GM19438 (cell line): ENCODE data around the gene THSD4.
"Not testable (repeated sequence)": the region's sequence is repeated elsewhere in the genome, so short reads cannot be mapped to it uniquely, and the experiment has no call there.

Experiments
- ATAC-seq: cut with Tn5 transposase; IDR thresholded peaks from one replicate; pipeline ENCODE4 v1.9.1; 2021; ENCODE audit warnings: low read depth; ENCODE audit not compliant: unreplicated experiment

THSD4 gene

GRCh38 chr15:71392861-71393283, 277.6 kb downstream of the THSD4 start:
- ATAC-seq = no peak

- no peak for ATAC-seq
These were observed 278.1 kb downstream of the THSD4 start for GRCh38 chr15:71393383-71393782.

DNA sequence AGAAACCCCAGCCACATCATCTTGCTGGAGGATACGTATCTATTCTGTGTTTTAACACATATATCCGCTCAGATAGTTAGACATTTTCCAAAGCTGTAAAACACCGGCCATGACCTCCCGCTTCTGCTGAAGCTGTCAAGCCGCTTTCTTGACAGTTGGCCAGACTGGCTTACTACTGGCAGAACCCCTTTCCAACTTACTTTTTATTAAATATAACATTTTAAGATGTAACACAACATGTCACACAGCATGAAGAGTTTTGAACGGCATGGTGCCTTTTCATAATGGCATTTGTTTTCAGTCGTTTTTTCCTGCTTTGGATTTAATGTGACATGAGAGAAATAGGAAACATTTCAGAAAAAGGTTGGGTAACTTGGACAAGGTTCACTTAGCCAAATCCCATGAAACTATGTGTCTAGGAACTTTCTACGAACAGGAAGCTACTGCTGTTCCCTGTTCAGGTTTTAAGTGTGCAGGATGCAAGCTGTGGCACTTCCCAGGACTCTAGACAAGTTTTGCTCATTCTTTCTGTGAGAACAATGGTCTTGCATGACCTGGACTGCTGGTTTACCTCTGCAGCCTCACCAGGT, 281.4 kb downstream of the THSD4 start:
- no peak for ATAC-seq

DNA sequence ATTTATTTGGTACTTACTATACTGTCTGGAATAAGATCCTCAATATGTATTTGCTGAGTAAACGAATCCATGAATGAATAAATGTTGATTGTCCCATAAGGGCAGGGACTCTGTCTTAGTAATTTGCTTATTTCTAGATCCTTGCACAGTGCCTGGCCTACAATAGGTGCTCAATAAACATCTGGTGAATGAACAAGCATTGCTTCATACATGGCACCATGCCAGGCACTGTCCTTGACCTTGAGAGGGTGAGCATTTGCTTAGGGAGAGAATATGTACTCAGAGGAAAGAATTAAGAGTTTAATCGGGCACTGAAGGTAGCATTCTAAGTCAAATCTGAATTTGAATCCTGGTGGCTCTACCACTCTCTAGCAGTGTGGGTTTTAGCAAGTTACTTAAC, 282.1 kb downstream of the THSD4 start:
- ATAC-seq = no peak

- ATAC-seq = no peak
These were observed 285.0 kb downstream of the THSD4 start for GRCh38 chr15:71400294-71400693.

GRCh38 chr15:71401728-71402127, 286.5 kb downstream of the THSD4 start:
- ATAC-seq = not testable (repeated sequence)

DNA sequence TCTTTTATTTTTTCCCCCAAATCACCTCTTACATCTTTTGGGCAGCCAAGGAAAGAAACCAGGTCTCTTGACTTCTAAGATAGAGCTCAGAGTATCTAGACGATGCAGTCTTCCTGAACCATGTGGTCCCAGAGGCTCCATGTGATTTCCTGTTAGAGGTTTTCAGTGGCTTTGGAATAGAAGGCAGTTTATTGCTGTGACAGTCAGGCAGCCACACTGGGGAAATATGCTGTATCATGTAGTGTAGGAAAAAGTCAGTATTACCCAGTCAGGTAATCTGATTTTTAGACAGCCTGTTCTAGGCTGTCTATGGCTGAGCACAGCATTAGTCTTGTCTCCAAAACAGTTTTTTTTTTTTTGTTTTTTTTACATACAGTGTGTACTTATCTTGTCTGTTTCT, 294.3 kb downstream of the THSD4 start:
- no peak for ATAC-seq

- ATAC-seq = no peak
These were observed 295.1 kb downstream of the THSD4 start for GRCh38 chr15:71410347-71410746.

GRCh38 chr15:71411538-71412482, 296.5 kb downstream of the THSD4 start:
- ATAC-seq = no peak

- ATAC-seq = no peak
These were observed 298.1 kb downstream of the THSD4 start for GRCh38 chr15:71413419-71413818.

DNA sequence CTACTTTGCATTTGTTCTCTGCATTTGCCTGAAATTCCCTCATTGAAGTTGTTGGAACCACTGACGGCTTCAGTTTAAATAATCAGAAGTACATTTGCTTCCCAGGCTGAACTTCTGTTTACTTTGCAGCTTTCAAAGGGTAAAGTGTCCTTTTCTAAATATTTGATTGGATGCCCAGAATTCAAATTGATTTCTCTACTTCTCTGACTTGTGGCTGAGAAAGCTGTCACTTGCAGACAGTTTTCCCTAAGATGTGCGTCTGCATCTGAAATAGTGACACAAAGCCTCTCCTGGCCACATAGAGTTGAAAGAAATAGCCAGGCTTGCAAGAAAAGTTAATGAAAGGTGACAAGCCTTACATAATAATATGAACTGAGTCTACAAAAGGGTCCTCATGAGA, 299.6 kb downstream of the THSD4 start:
- no peak for ATAC-seq

- ATAC-seq = no peak
These were observed 307.4 kb downstream of the THSD4 start for GRCh38 chr15:71422530-71423259.

- ATAC-seq = no peak
These were observed 309.5 kb downstream of the THSD4 start for GRCh38 chr15:71424765-71425164.

DNA sequence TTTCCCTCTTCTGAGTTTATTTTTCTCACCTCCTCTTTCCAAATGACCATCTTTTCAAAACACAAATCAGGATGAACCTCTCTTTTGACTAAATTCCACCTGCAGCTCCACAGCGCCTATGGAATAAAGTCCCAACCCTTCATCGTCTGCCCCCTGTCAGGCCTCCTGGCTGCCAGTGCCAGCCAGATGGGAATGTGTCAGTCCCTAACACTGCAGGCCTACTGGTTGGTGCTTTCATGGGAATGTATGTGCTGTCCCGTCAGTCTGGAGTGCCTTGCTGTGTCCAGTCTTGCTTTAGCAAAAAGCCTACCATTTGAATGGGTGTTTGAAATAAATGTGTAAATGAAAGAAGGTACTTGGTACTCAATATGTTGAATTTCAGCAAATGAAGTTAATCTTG, 310.1 kb downstream of the THSD4 start:
- ATAC-seq = no peak

DNA sequence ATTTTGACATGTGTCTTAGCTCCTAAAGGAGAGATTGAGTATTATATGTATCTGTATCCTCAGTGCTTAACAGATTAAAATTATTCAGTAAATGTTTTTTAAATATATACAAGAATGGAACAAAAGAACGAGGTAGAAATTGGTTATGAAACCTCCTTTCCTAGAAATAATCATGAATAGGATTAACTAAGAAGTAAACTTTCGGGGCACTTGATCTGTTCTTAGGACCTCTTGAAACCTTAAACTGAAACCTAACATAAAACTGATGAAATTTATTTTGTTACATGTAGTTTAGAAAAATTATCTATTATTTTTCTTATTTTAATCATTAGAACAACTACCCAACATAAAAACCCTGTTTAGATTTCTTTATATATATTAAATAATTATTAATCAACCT, 311.5 kb downstream of the THSD4 start:
- no peak for ATAC-seq

- no peak for ATAC-seq
These were observed 315.5 kb downstream of the THSD4 start for GRCh38 chr15:71430782-71431181.

DNA sequence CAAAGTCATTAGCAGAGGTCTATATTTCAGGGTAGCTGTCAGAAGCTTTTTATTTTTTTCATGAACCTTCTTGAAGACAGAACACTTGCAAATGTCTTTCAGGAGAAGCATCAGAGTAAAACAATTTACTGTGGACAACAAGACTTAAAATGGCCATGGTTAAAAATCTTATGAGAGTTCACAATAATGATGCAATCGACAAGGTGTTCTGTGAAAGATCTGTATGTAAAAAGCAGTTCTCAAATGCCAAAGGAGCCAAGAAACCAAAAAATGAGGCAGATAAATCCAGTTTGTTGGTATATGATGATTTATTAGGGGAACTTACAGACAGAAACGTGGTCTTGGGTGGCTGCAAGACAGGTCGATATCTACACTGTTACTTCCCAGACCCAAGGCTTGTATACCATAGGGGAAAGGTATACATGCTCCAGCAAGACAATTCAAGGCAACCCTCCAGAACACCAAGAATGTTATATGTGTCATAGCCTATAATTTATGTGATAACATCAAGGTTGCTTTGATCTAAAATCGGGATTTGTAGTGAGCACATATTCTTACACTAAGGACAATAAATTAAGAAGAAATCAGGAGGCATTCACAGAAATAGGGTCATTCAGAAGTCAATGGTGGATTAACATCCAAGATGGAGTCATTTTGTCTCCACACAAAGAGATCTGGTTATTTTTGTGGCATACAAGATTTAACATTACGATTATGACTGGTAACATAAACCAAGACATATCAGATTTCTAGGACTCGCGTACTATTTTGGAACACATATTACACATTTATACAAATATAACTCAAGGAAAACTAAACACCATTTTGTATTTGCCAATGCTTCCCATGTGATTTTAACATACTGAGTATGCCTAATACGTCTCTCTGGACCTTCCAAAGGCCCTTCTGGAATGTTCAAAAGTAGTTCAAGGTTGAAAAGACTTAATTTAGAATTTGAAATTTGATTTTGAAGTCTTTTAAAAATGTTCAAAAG, 316.4 kb downstream of the THSD4 start:
- ATAC-seq = no peak

GRCh38 chr15:71433402-71433801, 318.1 kb downstream of the THSD4 start:
- ATAC-seq = no peak

GRCh38 chr15:71434774-71435173, 319.5 kb downstream of the THSD4 start:
- no peak for ATAC-seq

GRCh38 chr15:71435552-71435951, 320.3 kb downstream of the THSD4 start:
- no peak for ATAC-seq
